Stimulated activated CD8-positive, alpha-beta memory T cell treated with anti-CD3 and anti-CD28 coated beads, Interleukin-15, amount 100 ng/mL, for 24 hours (primary cell): Measurements from ENCODE around the gene KCNQ2.

Experiments
- DNase-seq: peaks from one replicate; pipeline ENCODE4 v3.0.0-alpha.2; 2020; ENCODE audit warnings: low read depth

KCNQ2 gene

DNA sequence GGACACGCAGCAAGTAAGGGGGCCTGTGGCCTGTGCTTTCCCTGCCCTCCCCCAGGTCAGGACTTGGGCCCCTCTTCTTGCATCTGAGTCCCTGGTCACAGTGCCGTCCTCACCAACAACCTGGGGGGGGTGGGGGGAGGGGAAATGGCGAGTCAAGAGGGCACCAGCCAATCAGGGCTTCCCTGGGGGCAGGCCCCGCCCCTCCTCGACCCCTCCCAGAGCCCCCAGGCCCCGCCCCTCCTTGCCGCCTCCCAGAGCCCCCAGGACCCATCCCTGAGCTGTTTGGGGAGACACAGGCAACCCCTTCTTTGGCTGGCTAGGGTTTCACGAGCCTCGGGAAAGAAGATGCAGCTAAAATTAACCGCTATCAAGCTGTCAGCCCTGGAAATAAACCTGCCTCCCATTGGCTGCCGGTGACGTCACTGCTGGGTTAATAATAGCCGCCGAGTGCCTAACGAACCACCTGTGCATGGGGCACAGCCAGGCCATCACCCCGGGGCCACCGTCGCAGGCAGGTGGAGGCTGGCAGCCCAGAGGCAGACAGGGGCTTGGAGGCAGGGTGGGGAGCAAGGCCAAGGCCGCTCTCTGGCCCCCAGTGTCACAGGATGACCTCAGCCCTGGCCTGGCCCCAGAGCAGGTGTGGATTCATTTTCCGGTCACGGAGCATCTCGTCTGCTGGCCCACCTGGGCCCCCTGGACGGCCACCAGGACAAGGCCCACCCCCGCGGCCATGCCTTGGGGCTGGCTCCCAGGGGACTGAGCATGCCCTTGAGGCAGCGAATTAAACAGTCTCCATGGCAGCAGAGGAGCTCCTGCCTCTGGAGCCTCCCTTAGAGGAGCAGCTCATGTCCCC, 29.6 kb upstream of the KCNQ2 start:
- no peak for DNase-seq

DNA sequence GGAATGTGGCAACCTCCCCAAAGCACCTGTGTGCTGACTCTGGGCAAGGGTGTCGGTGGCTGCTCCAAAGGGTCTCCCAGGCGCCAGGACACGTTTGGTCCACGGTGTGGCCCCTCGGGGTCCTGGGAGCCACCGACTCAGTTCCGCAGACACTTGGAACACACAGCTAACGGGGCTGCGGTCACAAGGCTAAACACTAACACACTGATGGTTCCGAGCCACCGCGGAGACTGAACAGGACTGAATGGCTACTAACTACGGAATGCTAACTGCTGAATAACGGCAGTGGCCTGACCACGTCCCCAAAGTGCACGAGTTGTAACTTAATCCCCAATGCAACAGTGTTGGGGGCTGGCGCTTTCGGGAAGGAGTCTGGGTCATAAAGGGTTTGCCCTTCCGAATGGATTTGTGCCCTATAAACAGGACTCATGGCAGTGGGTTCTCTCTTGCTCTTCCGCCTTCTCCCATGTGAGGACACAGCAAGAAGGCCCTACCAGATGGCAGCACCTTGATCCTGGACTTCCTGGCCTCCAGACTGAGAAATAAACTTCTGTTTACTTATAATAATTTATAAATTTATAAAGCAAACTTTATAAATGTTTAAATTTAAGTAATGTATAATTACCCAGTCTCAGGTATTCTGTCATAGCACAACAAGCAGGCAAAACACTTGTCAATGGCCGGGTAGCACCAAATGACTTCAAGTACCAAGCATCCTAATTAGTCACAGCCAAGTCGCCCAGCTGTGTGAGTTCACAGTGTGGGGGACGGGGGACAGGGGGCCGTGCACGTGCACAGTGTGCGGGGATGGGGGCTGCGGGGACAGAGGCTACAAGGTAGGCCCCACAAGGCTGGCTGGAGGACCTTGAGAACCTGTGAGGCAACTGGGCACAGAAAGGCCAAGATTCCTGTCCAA, 28.7 kb upstream of the KCNQ2 start:
- DNase-seq: no peak

DNA sequence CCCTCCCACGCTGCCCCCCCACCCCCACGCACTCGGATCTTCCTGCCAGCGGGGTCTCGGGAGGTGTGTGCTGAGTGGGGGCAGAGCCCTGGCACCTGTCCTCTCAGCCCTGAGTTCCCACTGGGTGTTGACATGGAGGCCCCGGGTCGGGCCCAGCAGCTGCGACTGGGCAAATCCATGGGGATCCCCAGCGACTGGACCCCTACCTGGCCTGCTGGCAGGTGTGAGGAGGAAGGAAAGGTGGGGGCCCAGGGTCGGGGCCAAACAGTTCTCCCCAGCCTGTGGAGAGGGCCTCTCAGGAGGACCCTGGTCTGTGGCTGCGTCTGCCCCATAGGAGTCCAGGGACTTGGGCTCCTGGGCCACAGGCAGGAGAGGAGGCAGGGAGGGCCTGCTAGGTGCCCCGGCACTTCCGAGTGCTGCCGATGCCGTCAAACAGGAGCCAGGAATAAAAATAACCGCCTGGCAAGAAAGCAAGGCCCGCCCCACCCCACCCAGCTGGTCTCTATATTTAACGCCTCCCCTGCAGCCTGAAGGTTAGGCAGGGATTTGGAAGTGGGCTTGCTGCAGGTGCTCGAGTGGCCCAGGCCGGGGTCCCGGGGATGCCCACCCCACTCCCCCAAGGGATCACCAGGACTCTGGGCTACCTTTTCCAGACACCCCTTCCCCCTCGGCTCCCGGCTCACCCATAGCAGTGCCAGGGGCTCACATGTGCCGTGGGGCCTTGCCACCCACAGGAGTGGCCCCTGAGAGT, 27.9 kb upstream of the KCNQ2 start:
- no peak for DNase-seq

DNA sequence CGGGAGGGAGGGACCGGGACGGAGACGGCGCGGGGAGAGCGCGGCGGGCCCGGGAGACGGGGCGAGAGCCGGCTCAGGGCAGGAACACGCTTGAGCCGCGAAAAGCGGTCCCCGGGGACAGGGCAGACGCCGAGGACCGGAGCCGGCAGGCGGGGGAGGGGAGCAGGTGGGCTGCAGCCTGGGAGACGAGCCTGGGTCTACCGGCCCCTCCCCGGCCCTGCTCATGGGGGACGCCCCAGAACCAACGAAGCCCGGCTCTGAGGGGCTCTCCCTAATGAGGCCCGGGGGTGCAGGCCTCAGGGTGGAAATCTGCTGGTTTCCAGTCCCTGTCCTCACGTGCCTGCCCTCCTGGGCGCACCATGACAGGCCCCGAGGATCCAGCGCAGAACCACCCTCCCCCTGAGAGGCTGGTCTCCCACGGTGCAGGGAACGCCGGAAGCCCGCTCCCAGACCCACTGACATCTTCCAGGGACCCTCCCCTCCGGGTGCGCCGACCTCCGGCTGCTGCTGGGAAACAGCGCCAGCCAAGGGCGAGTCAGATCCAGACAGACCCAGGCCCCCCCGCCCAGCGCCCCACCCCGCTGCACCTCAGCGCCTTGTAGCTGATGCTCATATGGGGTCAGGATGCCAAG, 27.0 kb upstream of the KCNQ2 start:
- DNase-seq: no peak

DNA sequence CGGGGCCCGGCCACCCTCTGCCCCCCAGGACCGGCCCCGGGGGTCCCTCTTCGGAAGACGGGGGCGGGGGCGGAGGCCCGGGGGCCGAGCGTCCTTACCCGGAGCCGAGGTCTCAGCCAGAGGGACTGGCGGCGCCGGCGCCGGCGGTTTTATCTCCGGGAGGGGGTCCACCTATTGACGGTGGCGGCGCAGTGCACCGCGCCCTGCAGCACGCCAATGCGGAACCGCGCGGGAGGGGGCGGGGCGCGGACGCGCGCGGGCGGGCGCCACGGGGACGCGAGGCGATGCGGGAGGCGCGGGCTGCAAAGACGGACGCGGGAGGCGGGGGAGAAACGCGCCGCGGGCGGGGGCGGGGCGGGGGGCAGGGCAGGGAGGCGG, 26.5 kb upstream of the KCNQ2 start, which contains the start of gene EEF1A2:
TSS of gene EEF1A2 (minus strand) at position 124 of the 378 bp plus-strand sequence. CDS start 1,320 bp downstream, outside the sequence.
- no peak for DNase-seq

DNA sequence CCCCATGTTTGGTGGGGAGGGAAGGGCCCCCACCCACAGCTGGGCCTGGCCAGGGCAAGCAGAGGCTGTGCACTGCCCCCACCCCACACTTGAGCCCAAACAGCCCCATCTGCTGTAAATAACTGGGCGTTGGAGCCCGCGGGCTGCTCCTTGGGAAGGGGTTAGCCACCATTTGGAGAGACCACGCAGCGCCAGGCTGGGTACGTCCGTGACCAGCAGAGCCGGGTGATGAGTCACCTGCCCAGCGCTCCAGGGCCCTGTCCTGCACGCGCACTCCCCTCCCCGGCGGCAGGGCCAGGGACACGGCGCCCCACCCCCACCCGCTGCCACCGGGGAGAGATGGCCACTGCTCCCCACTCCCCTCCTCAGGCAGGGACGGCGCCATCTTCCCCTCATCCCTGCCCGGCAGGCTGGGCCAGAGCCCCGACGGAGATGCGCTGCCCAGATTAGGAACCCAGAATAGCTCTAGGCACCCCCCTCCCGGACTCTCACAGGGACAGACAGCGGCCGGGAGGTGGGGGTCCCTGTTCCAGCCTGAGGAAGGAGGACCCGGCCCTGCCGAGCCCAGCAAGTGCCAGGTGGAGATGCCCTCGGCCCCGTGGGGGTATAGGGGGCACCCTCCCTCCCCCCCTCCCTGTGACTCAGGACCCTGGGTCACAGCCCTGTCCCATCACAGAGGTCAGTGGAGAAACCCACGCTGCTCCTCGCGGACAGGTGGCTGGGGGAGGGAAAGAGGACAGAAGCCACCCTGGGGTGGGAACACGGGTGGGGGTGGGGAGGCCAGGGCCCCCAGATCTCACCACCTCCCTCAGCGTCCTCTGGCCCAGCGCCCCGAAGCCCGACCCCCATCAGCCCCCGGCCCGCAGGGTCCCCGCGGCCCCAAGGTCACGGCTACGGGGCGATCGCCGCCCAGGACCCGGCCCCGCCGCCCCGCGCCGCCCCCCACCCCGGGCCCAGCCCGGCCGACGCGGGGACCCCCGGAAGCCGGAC, 25.8 kb upstream of the KCNQ2 start:
- no peak for DNase-seq

DNA sequence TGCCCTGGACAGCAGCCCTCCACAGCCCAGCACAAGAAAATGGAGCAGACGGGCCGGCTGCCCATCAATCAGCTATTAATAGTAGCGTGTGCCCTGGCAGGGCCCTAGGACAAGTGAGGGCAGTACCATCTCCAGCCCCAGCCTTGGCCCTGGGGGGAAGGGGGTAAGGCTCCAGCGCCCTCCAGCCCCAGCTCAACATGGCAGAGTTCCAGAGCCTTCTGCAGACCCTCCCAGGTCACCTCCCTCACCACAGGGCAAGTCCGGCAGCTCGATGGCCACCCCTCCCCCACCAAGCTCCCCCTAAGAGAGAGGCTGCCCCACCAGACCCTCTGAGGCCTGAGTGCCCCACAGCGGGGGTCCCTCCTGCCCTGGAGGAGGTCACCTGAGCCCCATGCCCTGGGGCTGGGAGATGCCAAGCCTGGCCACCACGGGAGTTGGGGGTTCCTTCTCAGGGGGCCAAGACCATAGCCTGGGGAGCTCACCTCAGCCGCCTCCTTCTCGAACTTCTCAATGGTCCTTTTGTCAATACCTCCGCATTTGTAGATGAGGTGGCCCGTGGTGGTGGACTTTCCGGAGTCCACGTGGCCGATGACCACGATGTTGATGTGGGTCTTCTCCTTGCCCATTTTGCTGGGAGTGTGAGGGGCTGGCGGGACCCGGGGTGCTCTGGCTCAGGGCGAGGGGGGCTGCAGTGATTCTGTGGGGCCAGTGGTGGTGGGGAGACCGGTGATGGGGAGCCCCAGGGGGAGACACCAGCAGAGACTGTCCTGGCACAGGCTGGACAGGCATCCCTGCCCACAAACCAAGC, 24.9 kb upstream of the KCNQ2 start:
- no peak for DNase-seq

DNA sequence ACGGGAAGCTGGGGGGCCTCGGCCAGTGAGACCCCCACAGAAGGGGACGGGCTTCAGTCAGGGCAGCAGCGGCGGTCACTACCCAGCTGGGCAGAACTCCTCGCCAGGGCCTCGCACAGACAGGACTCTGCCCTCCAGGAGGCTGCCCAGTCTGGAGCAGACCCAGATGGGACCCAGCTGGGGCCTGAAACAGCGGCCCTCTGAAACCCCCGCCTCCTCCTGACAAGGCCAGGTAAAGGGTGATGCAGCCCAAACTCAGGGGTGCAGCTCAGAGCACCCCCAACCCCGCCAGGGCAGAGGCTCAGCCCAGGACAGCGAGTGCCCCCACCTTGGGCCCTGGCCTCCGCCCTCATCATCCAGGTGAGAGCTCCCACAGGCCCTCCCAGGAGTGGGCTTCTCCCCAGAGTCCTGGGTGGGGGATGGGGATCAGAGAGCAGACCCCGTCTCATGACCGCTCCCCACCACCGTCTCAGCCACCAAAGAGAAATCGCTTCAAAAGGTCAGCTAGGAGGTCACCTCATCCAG, 24.2 kb upstream of the KCNQ2 start:
- no peak for DNase-seq

DNA sequence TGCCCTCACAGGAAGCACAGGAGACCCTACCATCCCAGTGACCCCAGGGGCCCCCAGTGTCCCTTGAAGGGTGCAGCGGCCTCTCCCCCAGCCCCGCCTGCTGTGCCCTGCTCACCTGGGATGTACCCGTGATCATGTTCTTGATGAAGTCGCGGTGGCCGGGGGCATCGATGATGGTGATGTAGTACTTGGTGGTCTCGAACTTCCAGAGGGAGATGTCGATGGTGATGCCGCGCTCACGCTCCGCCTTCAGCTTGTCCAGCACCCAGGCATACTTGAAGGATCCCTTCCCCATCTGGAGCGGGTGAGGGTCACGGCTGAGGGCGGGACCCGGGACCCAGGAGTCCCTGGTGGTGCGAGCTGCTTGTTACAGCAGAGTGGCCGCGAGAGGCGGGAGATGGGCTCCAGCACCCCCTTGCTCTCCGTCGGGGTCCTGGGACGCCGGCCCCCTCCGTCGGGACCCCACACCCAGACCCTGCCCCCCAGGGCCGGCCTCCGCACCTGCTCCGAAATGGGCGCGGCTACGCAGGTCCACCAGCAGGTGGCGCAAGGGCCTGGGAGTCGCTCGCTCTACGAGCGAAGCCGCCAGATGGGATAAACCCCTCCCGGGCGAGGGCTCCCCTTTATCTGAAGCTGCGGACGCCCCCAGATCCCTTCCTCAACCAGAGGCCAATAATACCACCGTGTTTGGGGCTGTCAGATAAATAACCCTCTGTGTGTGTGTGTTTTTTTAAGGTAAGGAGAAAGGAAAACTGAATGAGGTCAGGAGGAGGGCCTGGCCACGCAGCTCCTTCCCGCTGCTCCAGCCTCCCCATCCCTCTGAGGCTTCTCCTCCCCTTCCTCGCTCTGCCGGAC, 23.5 kb upstream of the KCNQ2 start:
- peak; percentile 66 for DNase-seq

DNA sequence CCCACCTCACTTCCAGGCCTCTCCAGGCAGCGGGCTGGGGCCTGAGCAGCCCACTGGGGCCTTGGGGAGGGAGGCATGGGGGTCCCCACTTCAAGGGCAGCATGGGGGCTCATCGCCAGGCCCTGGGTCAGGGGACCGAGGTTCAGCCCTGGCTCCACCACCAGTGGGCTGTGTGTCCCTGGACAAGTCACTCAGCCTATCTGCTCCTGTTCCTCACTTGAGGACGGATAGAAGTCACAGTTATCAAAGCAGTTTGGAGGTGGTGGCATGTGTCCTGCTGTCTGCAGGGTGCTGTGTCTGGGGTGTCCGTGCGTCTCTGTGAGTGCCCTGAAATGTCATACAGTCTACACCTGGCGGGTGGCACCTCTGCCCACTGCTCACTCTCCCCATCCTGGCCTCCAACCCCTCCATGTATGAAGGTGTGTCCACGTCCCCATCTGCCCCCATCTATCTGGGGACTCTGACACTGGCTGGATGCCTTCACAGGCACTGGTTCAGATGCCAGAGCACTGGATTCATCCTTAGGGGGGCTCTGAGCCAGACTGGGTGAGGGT, 22.8 kb upstream of the KCNQ2 start:
- no peak for DNase-seq

DNA sequence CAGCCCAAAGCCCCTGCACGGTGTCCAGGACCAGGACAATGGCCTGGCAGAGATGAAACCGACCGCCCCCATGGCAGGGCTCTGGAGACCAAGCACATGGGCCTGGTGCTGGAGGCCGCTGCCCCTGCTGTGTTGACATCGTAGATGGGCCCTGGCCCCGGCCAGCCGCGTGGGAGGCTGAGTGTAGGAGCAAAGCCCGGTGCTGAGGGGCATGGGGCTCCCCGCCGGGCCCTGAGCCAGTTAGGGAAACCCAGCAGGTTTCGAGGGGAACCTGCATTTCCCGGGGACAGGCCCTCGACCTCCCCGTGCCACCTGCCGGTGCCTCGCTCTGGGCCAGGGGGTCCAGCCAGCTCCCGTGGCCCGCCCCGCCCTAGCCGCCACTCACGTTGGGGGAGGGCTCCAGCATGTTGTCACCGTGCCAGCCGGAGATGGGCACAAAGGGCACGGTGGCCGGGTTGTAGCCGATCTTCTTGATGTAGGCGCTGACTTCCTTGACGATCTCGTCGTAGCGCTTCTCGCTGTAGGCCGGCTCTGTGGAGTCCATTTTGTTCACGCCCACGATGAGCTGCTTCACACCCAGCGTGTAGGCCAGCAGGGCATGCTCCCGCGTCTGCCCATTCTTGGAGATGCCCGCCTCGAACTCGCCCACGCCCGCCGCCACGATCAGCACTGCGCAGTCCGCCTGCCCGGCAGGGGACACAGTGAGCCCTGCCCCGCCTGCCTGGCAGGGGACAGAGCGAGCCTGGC, 22.1 kb upstream of the KCNQ2 start:
- DNase-seq: no peak

DNA sequence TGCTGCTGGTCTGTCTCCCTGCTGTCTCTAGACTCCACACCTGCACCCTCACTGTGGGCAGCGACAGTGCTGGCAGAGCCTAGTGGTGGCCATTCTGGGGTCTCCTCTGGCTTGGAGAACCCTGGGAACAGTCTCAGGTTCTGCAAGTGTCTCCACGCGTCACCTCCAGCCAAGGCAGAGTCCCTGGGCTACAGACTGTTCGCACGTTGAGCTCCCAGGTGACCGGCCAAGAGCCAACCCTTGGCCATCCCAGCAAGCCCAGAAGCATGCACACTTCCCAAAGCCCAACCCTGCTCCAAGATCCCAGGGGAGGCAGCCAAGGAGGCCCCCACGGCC, 21.6 kb upstream of the KCNQ2 start:
- DNase-seq: no peak

DNA sequence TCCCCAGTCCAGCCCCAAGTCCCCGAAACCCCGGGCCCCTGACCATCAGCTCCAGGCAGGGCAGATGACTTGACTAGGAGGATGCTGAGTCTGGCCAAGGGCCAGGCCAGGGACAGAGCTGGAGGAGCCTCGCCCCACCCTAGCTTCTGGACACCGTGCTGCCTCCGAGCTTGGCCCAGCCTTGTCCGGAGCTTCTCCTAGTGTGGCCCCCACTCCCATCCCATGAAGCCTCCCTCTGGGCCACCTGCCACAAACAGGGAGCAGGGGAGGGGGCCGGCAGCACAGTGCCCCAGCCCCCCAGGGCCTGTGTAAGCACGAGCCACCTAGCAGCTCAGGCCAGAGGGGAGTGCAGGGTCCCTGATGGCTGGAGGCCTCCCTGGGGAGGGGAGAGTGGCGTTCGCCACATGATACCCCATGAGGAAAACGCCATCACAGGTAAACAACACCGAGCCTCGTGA, 21.1 kb upstream of the KCNQ2 start:
- DNase-seq: no peak

DNA sequence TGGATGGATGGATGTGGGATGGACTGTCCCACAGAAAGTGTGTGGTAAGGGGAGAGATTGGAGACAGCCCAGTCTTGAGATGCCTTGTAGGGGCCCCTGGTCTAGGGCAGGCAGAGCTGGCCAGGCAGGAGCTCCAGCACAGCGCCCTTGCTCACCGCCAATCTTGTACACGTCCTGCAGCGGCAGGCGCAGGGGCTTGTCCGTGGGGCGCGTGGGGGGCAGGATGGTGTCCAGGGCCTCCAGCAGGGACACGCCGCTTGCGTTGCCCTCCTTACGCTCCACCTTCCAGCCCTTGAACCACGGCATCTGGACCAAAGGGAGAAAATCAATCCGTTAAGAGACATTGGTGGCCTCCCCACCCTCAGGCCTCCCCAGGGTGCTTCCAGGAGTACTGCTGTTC, 20.5 kb upstream of the KCNQ2 start:
- no peak for DNase-seq

DNA sequence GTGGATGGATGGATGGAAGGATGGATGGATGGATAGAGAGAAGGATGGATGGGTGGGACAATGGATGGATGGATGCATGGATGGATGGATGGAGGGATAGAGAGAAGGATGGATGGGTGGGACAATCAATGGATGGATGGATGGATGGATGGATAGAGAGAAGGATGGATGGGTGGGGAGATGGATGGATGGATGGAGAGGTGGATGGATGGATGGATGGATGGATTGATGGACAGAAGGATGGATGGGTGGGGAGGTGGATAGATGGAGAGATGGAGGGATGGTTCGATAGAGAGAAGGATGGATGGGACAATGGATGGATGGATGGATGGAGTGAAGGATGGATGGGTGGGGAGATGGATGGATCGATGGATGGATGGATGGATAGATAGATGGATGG, 20.1 kb upstream of the KCNQ2 start:
- no peak for DNase-seq

DNA sequence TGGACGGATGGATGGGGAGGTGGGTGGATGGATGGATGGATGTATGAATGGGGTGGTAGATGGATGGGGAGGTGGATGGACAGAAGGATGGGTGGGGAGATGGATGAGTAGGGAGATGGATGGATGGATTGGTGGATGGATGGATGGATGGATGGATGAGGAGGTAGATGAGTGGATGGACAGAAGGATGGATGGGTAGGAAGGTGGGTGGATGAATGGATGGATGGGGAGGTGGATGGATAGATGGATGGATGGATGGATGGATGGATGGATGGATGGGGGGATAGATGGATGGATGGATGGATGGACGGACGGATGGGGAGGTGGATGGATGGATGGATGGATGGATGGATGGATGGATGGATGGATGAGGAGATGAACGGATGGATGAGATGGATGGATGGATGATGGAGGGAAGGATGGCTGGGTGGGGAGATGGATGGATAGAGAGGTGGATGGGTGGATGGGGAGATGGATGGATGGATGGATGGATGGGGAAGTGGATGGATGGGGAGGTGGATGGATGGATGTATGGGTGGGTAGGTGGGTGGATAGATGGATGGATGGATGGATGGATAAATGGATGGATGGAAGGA, 19.3 kb upstream of the KCNQ2 start:
- no peak for DNase-seq

DNA sequence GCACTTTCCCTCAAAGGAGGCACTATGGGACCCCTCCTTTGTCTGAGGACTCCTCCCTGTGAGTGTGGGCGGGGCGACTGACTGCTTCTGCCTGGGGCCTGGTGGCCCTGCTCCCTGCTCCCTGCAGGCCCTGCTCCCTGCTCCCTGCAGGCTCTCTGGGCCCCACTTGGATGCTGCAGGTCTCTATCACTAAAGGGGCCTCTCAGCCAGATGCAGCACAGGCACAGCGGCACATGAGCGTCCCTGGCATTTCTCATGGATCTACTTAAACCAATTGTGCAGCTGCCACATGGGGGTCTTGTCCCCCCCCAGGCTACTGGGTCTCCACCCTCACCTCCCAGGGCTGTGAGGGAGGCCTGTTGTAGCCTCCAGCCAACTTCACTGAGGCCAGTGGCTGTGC, 18.6 kb upstream of the KCNQ2 start:
- DNase-seq: no peak
